T47D (cell line): Measurements from ENCODE around the gene LIMCH1.

ENCODE experiments used
- DNase-seq, 2 experiments: peaks; one replicate each; pipeline versions ENCODE4 v3.0.0 to v3.0.0-alpha.2; 2011 to 2012; ENCODE audit warnings: low read depth in 1 of 2, low spot score in 1 of 2
- JUND ChIP-seq: IDR thresholded peaks from 2 replicates; pipeline ENCODE4 v1.6.1; 2012; ENCODE audit warnings: low read depth
- in situ Hi-C: cut with HindIII; loops from 2 replicates; pipeline ENCODE4 v1.10.0; 2016; ENCODE audit warnings: low sequenced_read_pairs, low pct_unique_long_range_greater_than_20kb

Gene LIMCH1

DNA sequence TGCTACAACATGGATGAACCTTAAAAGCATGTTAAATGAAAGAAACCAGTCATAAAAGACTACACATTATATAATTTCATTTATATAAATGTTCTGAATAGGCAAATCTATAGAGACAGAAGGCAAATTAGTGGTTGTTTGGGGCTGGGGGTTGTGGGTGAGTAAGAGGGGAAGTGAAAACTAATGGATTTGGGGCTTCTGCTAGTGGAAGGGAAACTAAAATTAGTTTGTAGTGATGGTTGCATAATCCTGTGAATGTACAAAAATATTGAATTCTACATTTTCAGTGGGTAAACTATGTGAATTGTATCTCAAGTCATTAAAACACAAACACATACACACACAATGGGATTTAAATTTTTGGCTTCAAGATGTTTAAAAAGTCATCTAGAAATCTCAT, 25.4 kb upstream of the LIMCH1 start:
- DNase-seq: no peak
- in situ Hi-C loops: no loop called here
- TF ChIP-seq JUND: no peak

DNA sequence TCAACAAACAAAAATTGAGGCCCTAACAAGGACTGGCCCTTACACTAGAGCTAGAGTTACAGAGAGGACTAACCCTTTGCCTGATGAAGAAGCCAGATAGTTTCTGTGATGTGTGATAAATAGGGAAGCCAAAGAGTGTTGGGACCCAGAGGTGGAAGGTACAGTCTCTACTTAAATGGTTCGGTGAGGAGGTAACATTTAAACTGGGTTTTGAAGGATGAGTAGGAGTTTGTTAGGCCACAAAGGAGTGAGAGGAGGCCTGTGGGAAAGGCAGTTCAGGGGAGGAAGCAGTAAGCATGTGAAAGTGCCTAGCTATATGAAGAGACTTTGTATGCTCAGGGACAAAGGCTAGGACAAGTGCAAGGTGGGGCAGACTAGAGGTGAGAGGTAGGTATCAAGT, 23.8 kb upstream of the LIMCH1 start:
- no peak for DNase-seq
- in situ Hi-C loops: no loop called here
- TF ChIP-seq JUND: no peak

- DNase-seq: no peak
- in situ Hi-C loops: no loop called here
- no peak for TF ChIP-seq JUND
These were observed 23.0 kb upstream of the LIMCH1 start for GRCh38 chr4:41514766-41515481.

GRCh38 chr4:41517121-41517520, 20.8 kb upstream of the LIMCH1 start:
- TF ChIP-seq JUND: no peak
- no peak for DNase-seq
- in situ Hi-C loops: no loop called here

GRCh38 chr4:41517747-41518146, 20.2 kb upstream of the LIMCH1 start:
- TF ChIP-seq JUND: no peak
- in situ Hi-C loops: no loop called here
- no peak for DNase-seq

DNA sequence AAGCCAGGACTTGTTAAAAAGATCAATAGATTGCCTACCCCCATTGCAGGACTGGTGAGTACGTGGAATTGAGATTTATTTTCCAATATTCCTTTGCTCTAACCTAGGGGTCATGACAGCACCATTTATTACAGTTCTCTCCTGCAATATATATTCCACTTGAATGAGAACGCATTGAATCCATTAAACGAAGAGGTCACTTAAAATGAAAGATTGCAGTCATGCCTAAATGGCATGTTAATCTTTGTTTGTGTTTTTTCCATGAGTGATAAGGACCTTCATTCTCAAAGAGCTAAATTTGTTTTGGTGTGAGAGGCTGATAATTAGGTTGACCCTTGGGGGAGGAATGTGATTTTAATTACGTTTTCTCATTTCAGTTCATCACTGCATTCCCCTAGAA, 13.5 kb upstream of the LIMCH1 start:
- in situ Hi-C loops: no loop called here
- TF ChIP-seq JUND: no peak

GRCh38 chr4:41525129-41525528, 12.8 kb upstream of the LIMCH1 start:
- in situ Hi-C loops: no loop called here
- TF ChIP-seq JUND: no peak
- DNase-seq: no peak

More for the DNA sequence above, 13.5 kb upstream of the LIMCH1 start:
- DNase-seq: no peak

DNA sequence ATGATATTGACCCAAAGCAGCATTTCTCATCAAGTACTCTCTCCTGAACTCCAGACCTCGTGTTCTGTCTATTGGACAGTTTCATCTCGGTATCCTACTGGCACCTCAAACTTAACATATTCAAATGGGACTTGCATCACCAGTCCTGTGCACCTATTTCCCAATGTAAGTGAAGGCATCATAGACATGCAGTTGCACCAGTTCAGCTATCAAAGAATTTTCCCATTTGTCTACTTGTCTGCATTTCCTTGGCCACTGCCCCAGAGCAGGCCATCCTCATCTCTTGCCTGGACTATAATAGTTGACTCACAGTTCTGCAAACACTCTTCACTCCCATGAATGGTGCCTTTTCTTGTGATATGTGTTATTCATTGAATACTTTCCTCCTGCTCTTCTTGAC, 11.3 kb upstream of the LIMCH1 start:
- no peak for DNase-seq
- in situ Hi-C loops: no loop called here
- TF ChIP-seq JUND: no peak

GRCh38 chr4:41528512-41529205, 9.3 kb upstream of the LIMCH1 start:
- in situ Hi-C loops: no loop called here
- TF ChIP-seq JUND: no peak
- no peak for DNase-seq

DNA sequence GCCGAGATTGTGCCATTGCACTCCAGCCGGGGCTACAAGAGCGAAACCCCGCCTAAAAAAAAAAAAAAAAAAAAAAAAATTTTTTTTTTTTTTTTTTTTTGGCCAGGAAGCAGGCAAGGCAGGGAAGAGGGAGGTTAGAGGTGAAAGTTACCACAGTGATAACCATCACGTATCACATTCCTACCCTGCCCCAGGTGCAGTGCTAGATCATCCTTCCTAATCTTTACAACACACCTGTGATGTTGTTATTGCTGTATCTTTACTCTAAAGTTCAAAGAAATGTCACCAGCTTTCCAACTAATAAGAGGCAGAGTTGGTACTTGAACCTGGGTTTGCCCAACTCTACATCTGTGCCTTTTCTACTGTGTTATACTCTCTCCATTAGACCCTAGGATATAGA, 7.2 kb upstream of the LIMCH1 start:
- no peak for TF ChIP-seq JUND
- in situ Hi-C loops: no loop called here
- no peak for DNase-seq

DNA sequence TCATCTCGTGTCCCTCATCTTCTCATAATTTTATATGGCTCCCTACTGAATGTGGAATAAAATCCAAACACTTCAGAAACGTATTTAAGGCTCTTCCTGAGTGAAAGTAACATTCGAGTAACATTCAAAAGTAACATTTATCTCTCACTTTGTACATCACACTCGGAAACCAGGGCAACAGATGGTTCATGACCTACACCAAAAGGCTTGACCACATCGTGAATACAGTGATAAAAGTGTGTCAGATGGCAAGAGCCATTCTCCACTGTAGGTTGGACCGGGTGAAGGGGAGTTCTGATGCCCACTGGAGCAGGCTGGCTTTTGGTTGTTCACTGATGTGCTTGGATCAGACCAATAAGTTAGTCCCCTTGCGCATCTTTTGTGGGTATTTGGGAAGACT, 5.6 kb upstream of the LIMCH1 start:
- in situ Hi-C loops: no loop called here
- TF ChIP-seq JUND: no peak
- no peak for DNase-seq

DNA sequence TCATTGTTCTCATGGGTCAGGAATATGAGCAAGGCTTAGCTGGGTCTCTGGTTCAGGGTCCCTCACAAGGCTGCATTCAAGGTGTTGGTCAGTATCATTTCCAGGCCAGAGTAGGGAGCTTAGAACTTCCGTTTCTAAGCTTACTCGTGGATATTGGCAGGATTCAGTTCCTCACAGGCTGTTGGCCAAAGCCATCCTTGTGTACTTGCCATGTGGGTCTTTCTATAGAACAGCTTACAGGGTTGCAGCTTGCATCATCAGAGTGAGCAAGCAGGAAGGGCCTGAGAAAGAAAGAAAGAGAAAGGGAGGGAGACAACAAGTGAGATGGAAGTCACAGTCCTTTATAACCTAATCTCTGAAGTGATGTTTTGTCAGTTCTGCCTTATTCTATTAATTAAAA, 5.1 kb upstream of the LIMCH1 start:
- TF ChIP-seq JUND: no peak
- in situ Hi-C loops: no loop called here
- no peak for DNase-seq

DNA sequence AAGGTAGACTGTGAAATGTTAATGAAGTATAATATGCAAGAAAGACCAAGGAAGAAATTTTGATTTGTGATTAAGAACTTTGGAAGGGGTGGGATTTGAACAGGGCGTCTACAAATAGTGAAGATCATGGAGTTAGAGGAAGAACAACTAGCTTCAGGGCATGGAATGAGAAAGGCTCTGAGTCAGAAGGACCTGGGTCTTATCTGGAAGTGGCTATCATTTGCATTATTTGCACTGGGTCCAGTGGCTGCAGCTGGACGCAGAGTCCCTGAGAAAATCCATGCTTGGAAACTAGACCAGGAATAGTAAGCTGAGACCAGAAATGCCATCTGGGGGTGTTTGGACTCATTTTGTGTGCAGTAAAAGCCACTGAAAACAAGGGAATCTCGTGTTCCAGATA, 4.3 kb upstream of the LIMCH1 start:
- in situ Hi-C loops: no loop called here
- DNase-seq: no peak
- TF ChIP-seq JUND: no peak

GRCh38 chr4:41534404-41534803, 3.6 kb upstream of the LIMCH1 start:
- TF ChIP-seq JUND: no peak
- in situ Hi-C loops: no loop called here
- DNase-seq: no peak
